Measurements from ENCODE around the gene NIPAL1.

NIPAL1 gene

GRCh38 chr4:48067536-48067935 is 51.0 kb downstream of the NIPAL1 start:
- FAIRE-seq, result no peak

- no peak for FAIRE-seq
Measured at GRCh38 chr4:48068182-48068581, 51.6 kb downstream of the NIPAL1 start.

GRCh38 chr4:48069026-48069425 is 52.5 kb downstream of the NIPAL1 start:
- no peak for FAIRE-seq

DNA sequence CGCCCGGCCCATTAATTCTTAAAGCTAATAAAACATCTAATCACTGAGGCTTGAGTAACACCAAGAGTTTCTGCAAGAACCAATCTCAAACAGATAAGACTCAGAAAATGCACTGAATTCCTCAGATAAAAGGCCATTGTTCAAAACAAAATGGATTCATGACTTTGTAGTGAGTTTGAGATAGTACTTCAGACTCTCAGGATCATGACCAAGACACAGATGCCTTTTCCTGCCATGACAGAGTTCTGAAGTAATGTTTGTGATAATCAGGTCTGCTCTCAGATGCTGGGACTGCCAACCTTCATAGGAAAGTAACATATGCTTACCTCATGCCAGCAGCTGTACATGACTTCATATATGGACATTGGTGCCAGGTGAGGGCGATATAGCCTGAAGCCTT is 54.6 kb downstream of the NIPAL1 start:
- FAIRE-seq, result no peak

DNA sequence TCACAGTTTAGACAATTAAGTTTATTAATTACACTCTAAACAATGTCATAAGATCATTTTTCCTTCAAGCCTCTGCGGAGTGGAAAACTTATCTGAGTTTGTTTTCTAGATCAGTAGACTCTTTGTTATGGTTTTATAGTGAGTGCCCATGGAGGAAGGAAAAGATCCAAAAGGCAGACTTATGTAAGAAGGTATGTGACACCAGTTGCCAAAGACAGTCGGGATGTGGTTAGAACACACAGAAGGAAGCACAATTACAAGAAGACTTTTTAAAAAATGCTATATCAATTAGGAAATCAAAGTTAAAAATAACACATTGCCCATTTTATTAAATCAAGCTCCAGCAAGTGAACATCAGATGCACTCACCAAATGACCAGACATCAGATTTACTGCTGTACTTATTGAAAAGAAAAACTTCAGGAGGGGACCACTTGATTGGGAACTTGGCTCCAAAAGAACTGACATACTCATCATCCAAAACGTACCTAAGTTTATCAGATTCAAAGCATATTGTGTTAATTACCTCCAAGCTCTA is 57.1 kb downstream of the NIPAL1 start:
- peak; percentile 33 for FAIRE-seq

GRCh38 chr4:48074657-48075056 is 58.1 kb downstream of the NIPAL1 start:
- no peak for FAIRE-seq

- FAIRE-seq, result no peak
Measured at GRCh38 chr4:48078425-48078824, 61.9 kb downstream of the NIPAL1 start.

GRCh38 chr4:48078862-48079655 is 62.5 kb downstream of the NIPAL1 start:
- no peak for FAIRE-seq

- no peak for FAIRE-seq
Measured at GRCh38 chr4:48079972-48080391, 63.4 kb downstream of the NIPAL1 start.

DNA sequence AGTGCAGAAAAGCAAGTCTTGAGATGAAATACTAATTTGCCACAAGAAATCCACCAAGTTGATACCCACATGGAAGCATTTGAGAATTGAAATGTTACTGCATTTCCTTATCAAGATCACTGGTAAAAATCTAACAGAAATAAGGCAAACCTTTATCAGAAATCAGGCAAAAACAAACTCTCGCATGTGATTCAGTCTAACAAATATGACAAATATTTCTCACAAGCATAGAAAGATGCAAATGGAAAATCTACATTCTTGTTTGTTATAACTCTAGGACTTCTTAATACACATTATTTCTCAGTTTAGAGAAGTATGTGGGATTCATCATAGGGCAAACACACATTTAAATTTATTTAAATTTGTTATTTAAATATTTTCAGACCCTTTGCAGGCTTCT is 64.6 kb downstream of the NIPAL1 start:
- FAIRE-seq, result no peak

DNA sequence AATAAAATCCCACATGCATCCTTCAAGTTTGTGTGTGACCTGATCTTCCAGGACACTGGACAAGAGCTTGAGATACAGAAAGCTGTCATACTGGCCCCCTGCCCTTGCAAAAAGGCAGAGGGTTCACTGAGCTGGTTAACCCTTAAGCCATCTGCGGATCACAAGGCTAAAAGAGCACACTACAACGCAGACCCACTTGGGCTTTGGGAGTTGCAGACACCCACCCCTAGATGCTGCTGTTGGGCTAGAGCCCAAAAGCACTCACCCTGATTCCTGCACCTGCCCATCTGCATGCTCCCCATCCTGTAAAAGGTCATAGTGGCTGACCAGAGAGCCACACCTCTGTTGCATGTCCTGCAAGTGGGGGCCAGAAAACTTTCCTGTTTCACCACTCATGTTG is 66.4 kb downstream of the NIPAL1 start:
- FAIRE-seq, result no peak

DNA sequence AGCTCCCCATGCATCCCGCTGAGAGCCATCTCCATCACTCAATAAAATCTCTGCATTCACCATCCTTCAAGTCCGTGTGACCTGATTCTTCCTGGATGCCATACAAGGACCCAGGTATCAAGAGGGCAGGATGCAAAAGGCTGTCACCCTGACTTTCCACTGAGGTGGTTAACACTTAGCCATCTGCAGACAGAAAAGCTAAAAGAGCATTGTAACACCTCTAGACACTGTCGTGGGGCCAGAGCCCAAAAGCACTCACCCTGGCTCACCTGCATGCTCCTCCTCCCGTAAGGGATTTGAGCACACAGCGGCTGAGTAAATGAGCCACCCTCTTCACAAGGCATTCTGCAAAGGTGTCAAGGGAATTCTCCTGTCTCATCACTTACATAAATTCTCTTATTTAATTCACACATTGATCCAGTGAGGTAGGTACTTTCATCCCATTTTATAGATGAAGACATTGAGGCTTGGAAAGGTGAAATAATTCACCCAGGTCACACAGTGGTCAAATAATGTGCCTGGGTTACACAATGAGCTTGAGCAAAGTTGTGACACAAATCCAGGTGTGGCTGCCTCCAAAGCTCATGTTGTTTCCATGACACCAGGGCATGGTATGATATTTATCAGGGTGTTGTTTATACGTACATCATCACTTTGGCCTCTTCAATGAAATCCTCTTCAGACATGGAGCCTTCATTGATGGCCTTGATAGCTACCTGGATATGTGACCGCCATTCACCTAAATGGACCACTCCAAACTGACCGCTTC is 69.4 kb downstream of the NIPAL1 start:
- FAIRE-seq, result no peak
